ENCODE data around the gene PARL. TPM values are rescaled to one million over a fixed set of nuclear protein-coding genes. Genes with fewer than 3 reads are reported as not detected.

Gene PARL
- total and polyA plus RNA-seq, 2 of the 8 experiments (the other 6 are each of a cell fraction or from before 2014, with no cell fraction given): 62.7 to 85.0 TPM

DNA sequence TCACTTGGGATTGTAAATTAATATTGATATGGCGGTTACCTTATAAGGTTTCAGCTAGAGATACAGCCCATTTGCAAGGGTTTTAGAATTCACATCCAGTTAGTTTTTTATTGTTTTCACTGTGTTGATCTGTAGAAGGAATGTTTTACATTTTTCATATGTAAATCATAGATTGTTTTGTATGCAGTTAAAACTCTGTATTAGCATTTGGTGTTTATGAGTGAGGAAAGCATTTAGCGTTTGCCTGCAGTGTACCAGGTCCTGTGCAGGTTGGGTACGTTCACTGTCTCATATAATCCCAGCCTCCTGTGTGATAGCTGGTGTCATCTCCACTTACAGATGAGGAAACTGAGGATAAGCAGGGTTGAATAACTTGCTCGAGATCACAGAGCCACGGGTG is 83.1 kb downstream of the PARL start:
- H4K91ac ChIP-seq (replicated peaks; ENCODE audit: insufficient read length, low read length): no peak overlapping the region
- H2BK5ac ChIP-seq (ENCODE audit: low read depth, low read length): no peak overlapping the region
- no peak overlapping the region for H3K18ac ChIP-seq (ENCODE audit: extremely low read depth, low read length)
- H3K4me1 ChIP-seq (replicated peaks in 1 of 4; ENCODE audit: control insufficient read depth in 3 of 4, insufficient read depth in 4 of 4, low read length in 3 of 4): no peaks in the 10 kb centered on the region
- no peak overlapping the region for H2BK20ac ChIP-seq (ENCODE audit: low read length)
- no peak overlapping the region for H3K4ac ChIP-seq (replicated peaks; ENCODE audit: insufficient read length, low read depth, low read length)
- peaks cover 4 to 5% of the 10 kb centered on the region in 2 experiments for H4K20me1 ChIP-seq (replicated peaks in 1 of 2; ENCODE audit: control insufficient read depth in 1 of 2, insufficient read depth in 2 of 2, low read length in 2 of 2)
- H3K27ac ChIP-seq (ENCODE audit: low read depth, low read length): no peak overlapping the region
- no peak overlapping the region for H3K23ac ChIP-seq (ENCODE audit: insufficient read length)
- H3K79me1 ChIP-seq (ENCODE audit: low read depth, low read length): no peaks in the 10 kb centered on the region; the same call in 1 of the 2 replicates
- peaks cover 48 to 85% (median 74%) of the 10 kb centered on the region in 4 experiments for H3K36me3 ChIP-seq (ENCODE audit: control insufficient read depth in 2 of 4, insufficient read depth in 4 of 4, low read length in 3 of 4)
- H3K27me3 ChIP-seq (replicated peaks in 1 of 4; ENCODE audit: control insufficient read depth in 3 of 4, extremely low read depth in 1 of 4, insufficient read depth in 3 of 4, low read length in 3 of 4): no peaks in the 10 kb centered on the region
- H4K5ac ChIP-seq (ENCODE audit: insufficient read length, low read depth, low read length): no peak overlapping the region
- no peaks in the 10 kb centered on the region for H3K79me2 ChIP-seq (ENCODE audit: control insufficient read depth in 1 of 2, insufficient read depth in 2 of 2, low read length in 2 of 2)
- no peak overlapping the region for H2AK5ac ChIP-seq (ENCODE audit: low read depth, low read length)
- 93% methylated on average over 5 of the region's 5 CpGs; no CpG with 5 or more reads in 1 of the 2 experiments for WGBS, 2 experiments (ENCODE audit: extremely low coverage in 1 of 2, insufficient coverage in 1 of 2, insufficient read length in 1 of 2, insufficient replicate concordance in 2 of 2, low coverage in 1 of 2, low lambda C conversion rate in 2 of 2, missing lambda C conversion rate in 1 of 2)
- no peak overlapping the region for H3K14ac ChIP-seq (ENCODE audit: insufficient read length)
- ChIA-PET POLR2A (ENCODE audit: partially characterized antibody) (no interaction called here), CTCF (ENCODE audit: partially characterized antibody) (interaction anchor here (1.0 kb wide), 1 partner anchor 34 kb away, joined by 4 read pairs; no protein-coding TSS in a partner anchor)
- H3K4me2 ChIP-seq (ENCODE audit: insufficient read depth in 1 of 2, low read depth in 2 of 2, low read length in 2 of 2): no peak overlapping the region
- H2BK15ac ChIP-seq (ENCODE audit: low read length): no peak overlapping the region
- H2BK12ac ChIP-seq (ENCODE audit: low read depth, low read length): no peak overlapping the region
- H3K56ac ChIP-seq (replicated peaks; ENCODE audit: insufficient read length, low read depth, low read length): no peak overlapping the region
- H3K9me3 ChIP-seq (ENCODE audit: insufficient read depth in 2 of 2, low read depth in 1 of 2, low read length in 1 of 2): no peaks in the 10 kb centered on the region
- H3K9ac ChIP-seq (replicated peaks in 1 of 4; ENCODE audit: extremely low read depth in 1 of 4, low read depth in 3 of 4, low read length in 3 of 4): no peak overlapping the region
- DNase-seq (ENCODE audit: low read depth in 1 of 2, low spot score in 2 of 2) (no peak), FAIRE-seq (no peak)
- no peak overlapping the region for H3K4me3 ChIP-seq (ENCODE audit: extremely low read depth in 1 of 4, insufficient read depth in 2 of 4, low read depth in 3 of 4, low read length in 4 of 4)
- H2BK120ac ChIP-seq (replicated peaks; ENCODE audit: low read depth, low read length): no peak overlapping the region
- H4K8ac ChIP-seq (ENCODE audit: extremely low read depth, insufficient read depth, low read length): no peak overlapping the region
- H3K23me2 ChIP-seq (ENCODE audit: low read depth, low read length): no peaks in the 10 kb centered on the region
- H2AFZ ChIP-seq (ENCODE audit: low read length): no peak overlapping the region
- TF ChIP-seq KDM5A (IDR thresholded peaks at IDR 0.05; ENCODE audit: low read length): no peak
- no peak for TF ChIP-seq GABPA (IDR thresholded peaks at IDR 0.05; ENCODE audit: borderline replicate concordance, insufficient read depth, low read length)
- no peak for TF ChIP-seq CHD1 (IDR thresholded peaks at IDR 0.05; ENCODE audit: low read depth, low read length)
- TF ChIP-seq JUND (IDR thresholded peaks at IDR 0.05; ENCODE audit: low read length): no peak
- TF ChIP-seq NRF1 (IDR thresholded peaks at IDR 0.05; ENCODE audit: low read depth, low read length): no peak

Data from H1 (cell line).